ENCODE measurements around the gene CASP8AP2. TPM values are rescaled to one million over a fixed set of nuclear protein-coding genes. Genes with fewer than 3 reads are reported as not detected.

CASP8AP2 gene
- total and polyA plus RNA-seq, 2 of the 13 experiments (the other 11 are each of a cell fraction or from before 2014, with no cell fraction given) = 5.7 to 13.5 TPM

DNA sequence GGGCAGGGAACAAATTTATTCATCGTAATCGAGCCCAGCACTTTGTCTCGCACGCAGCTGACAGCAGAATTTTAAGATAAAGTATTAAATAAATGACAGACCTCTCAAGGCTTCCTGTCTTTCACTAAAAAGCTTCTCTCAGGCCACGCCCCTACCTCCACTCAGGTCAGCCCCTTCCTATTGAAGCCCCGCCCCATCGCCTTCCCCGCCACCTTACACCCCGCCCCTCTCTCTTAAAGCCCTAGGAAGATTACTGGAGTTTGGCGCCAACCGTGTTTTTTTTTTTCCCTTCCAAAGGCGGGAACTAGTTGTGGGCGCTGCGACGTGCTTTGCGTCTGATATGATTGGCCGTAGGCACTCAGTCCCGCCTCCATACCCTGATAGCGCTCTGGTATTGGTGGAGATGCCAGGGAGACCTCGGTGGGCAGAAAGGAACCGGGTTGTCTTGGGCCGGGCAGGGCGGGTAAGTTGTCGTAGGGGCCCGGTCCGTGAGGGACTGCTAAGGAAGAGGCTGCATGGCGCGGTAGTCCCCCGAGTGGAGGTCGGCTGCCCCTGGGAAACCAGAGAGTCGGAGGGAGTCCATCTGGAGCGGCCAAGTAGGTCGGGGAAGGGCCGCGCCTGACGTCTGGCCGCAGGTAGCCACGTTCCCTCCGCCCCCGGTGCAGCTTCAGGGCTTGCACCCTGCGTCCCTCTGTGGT is at the start of gene CASP8AP2 (continued):
- TF ChIP-seq, protein P1, sequence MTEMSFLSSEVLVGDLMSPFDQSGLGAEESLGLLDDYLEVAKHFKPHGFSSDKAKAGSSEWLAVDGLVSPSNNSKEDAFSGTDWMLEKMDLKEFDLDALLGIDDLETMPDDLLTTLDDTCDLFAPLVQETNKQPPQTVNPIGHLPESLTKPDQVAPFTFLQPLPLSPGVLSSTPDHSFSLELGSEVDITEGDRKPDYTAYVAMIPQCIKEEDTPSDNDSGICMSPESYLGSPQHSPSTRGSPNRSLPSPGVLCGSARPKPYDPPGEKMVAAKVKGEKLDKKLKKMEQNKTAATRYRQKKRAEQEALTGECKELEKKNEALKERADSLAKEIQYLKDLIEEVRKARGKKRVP (CRISPR knock-in tag; IDR thresholded peaks at IDR 0.05) = no peak; a peak in 1 of 4 replicates
- 0 out of 2 replicates have a peak, but pooled peaks have one; percentile 42 for TF ChIP-seq KLF12 (CRISPR knock-in tag; IDR thresholded peaks at IDR 0.05; ENCODE audit: borderline replicate concordance)
- peak; percentile 76; the same call in 1 of the 2 replicates for TF ChIP-seq SAP130 (CRISPR knock-in tag; IDR thresholded peaks at IDR 0.05; ENCODE audit: low read depth)
- TF ChIP-seq MAZ (IDR thresholded peaks at IDR 0.05; ENCODE audit: borderline replicate concordance, low read depth, low read length) = no peak
- TF ChIP-seq MAZ (CRISPR knock-in tag; IDR thresholded peaks at IDR 0.05; ENCODE audit: low read depth) = peak; percentile 69; the same call in 1 of the 2 replicates
- peak; percentile 63; the same call in 1 of the 2 replicates for TF ChIP-seq ZNF563 (CRISPR knock-in tag; IDR thresholded peaks at IDR 0.05)
- no peak for TF ChIP-seq ZFP1 (CRISPR knock-in tag; IDR thresholded peaks at IDR 0.05)
- peak; percentile 87 for TF ChIP-seq ZFP91 (CRISPR knock-in tag; IDR thresholded peaks at IDR 0.05; ENCODE audit: borderline replicate concordance)
- no peak for TF ChIP-seq ZNF557 (CRISPR knock-in tag; IDR thresholded peaks at IDR 0.05)
- TF ChIP-seq ZFP36L1 (CRISPR knock-in tag; IDR thresholded peaks at IDR 0.05) = 0 out of 2 replicates have a peak, but pooled peaks have one; percentile 33
- TF ChIP-seq, protein P2, sequence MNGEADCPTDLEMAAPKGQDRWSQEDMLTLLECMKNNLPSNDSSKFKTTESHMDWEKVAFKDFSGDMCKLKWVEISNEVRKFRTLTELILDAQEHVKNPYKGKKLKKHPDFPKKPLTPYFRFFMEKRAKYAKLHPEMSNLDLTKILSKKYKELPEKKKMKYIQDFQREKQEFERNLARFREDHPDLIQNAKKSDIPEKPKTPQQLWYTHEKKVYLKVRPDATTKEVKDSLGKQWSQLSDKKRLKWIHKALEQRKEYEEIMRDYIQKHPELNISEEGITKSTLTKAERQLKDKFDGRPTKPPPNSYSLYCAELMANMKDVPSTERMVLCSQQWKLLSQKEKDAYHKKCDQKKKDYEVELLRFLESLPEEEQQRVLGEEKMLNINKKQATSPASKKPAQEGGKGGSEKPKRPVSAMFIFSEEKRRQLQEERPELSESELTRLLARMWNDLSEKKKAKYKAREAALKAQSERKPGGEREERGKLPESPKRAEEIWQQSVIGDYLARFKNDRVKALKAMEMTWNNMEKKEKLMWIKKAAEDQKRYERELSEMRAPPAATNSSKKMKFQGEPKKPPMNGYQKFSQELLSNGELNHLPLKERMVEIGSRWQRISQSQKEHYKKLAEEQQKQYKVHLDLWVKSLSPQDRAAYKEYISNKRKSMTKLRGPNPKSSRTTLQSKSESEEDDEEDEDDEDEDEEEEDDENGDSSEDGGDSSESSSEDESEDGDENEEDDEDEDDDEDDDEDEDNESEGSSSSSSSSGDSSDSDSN (CRISPR knock-in tag; IDR thresholded peaks at IDR 0.05) = peak; percentile 47; the same call in 1 of the 2 replicates
- 0 out of 2 replicates have a peak, but pooled peaks have one; percentile 33 for TF ChIP-seq BATF2 (CRISPR knock-in tag; IDR thresholded peaks at IDR 0.05)
- no peak for TF ChIP-seq TBL1XR1 (IDR thresholded peaks at IDR 0.05; ENCODE audit: borderline replicate concordance, low read length, partially characterized antibody)
- TF ChIP-seq, protein P3, sequence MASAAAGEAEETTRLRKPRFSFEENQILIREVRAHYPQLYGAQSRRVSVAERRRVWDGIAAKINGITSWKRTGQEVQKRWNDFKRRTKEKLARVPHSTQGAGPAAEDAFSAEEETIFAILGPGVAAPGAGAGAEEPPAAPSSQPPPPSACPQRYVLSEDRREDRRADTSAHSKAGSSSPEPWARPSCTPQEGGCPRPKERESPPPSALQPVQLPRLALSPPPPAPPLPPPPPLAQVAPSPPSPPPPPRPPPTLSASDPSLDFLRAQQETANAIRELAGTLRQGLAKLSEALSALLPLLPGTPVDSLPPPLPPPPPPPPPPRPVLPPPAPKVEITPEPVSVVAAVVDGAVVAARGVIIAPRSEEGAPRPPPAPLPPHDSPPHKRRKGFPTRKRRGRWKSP (CRISPR knock-in tag; IDR thresholded peaks at IDR 0.05) = peak; percentile 80; the same call in 1 of the 2 replicates
- no peak for TF ChIP-seq PPARG (CRISPR knock-in tag; conservative IDR thresholded peaks at IDR 0.05)
- no peak for TF ChIP-seq ZZZ3 (CRISPR knock-in tag; IDR thresholded peaks at IDR 0.05; ENCODE audit: borderline replicate concordance)
- 0 out of 2 replicates have a peak, but pooled peaks have one; percentile 23 for TF ChIP-seq SALL2 (CRISPR knock-in tag; IDR thresholded peaks at IDR 0.05)
- peak; percentile 16; the same call in 1 of the 2 replicates for TF ChIP-seq MNT (IDR thresholded peaks at IDR 0.05)
- no peak for TF ChIP-seq SATB2 (CRISPR knock-in tag; IDR thresholded peaks at IDR 0.05)

Data from HepG2 (cell line).